Trophoblast cell (in vitro differentiated cells and primary cell): ENCODE data around the gene ERAP2. TPM values are rescaled to one million over a fixed set of nuclear protein-coding genes. Genes with fewer than 3 reads are reported as not detected.

ENCODE experiments used
- DNase-seq, 2 donors: peaks; one replicate each; pipeline ENCODE4 v3.0.0-alpha.2; 2016
- H2AFZ ChIP-seq: 2 replicates; pipeline ENCODE4 v1.6.1; 2013; ENCODE audit warnings: low read length, moderate library complexity, mild to moderate bottlenecking; ENCODE audit not compliant: insufficient read depth, poor library complexity
- H2AK5ac ChIP-seq: 2 replicates; pipeline ENCODE4 v1.6.1; 2013; ENCODE audit warnings: mild to moderate bottlenecking, low read length
- H2BK120ac ChIP-seq: 2 replicates; pipeline ENCODE4 v1.6.1; 2013; ENCODE audit warnings: low read length, mild to moderate bottlenecking, moderate library complexity; ENCODE audit not compliant: insufficient read depth, poor library complexity
- H2BK12ac ChIP-seq: 2 replicates; pipeline ENCODE4 v1.6.1; 2013; ENCODE audit warnings: mild to moderate bottlenecking, low read length, moderate library complexity
- H2BK5ac ChIP-seq: 2 replicates; pipeline ENCODE4 v1.6.1; 2013; ENCODE audit warnings: low read length, low read depth, moderate library complexity, mild to moderate bottlenecking; ENCODE audit not compliant: poor library complexity
- H3K14ac ChIP-seq: 2 replicates; pipeline ENCODE4 v1.6.1; 2013; ENCODE audit warnings: mild to moderate bottlenecking, low read length
- H3K18ac ChIP-seq: 2 replicates; pipeline ENCODE4 v1.6.1; 2013; ENCODE audit warnings: mild to moderate bottlenecking, low read length
- H3K23ac ChIP-seq: 2 replicates; pipeline ENCODE4 v1.6.1; 2013; ENCODE audit warnings: low read length
- H3K27ac ChIP-seq: 2 replicates; pipeline ENCODE4 v1.5.1; 2013; ENCODE audit warnings: low read depth, mild to moderate bottlenecking, inconsistent platforms, low read length, moderate library complexity
- H3K27me3 ChIP-seq: 2 replicates; pipeline ENCODE4 v1.6.1; 2013; ENCODE audit warnings: inconsistent platforms, mild to moderate bottlenecking, low read length, moderate library complexity; ENCODE audit not compliant: insufficient read depth
- H3K36me3 ChIP-seq, 2 experiments: 1 replicate in 1 of 2; 2 replicates in 1 of 2; pipeline ENCODE4 v1.6.1; 2013; ENCODE audit warnings: low read length in 2 of 2, mild to moderate bottlenecking in 2 of 2, moderate library complexity in 1 of 2; ENCODE audit not compliant: insufficient read depth in 2 of 2, control insufficient read depth in 1 of 2
- H3K4ac ChIP-seq: 2 replicates; pipeline ENCODE4 v1.6.1; 2013; ENCODE audit warnings: low read depth, mild to moderate bottlenecking, low read length, moderate library complexity
- H3K4me1 ChIP-seq, 2 experiments: 1 replicate in 1 of 2; 2 replicates in 1 of 2; pipeline ENCODE4 v1.6.1; 2013; ENCODE audit warnings: low read length in 2 of 2, mild to moderate bottlenecking in 2 of 2, moderate library complexity in 1 of 2; ENCODE audit not compliant: insufficient read depth in 2 of 2, control insufficient read depth in 1 of 2
- H3K4me2 ChIP-seq: 2 replicates; pipeline ENCODE4 v1.6.1; 2013; ENCODE audit warnings: inconsistent platforms, mild to moderate bottlenecking, low read length, moderate library complexity
- H3K4me3 ChIP-seq: 2 replicates; pipeline ENCODE4 v1.5.1; 2013; ENCODE audit warnings: mild to moderate bottlenecking, low read depth, low read length, inconsistent platforms
- H3K79me1 ChIP-seq: one replicate; pipeline ENCODE4 v1.6.1; 2013; ENCODE audit warnings: low read length
- H3K79me2 ChIP-seq: 2 replicates; pipeline ENCODE4 v1.6.1; 2013; ENCODE audit warnings: low read length, mild to moderate bottlenecking; ENCODE audit not compliant: control insufficient read depth, insufficient read depth, poor library complexity
- H3K9ac ChIP-seq: 2 replicates; pipeline ENCODE4 v1.6.1; 2013; ENCODE audit warnings: mild to moderate bottlenecking, low read length
- H3K9me3 ChIP-seq: 2 replicates; pipeline ENCODE4 v1.6.1; 2013; ENCODE audit warnings: low read depth, mild to moderate bottlenecking, control low read depth, inconsistent platforms, low read length; ENCODE audit not compliant: insufficient read depth
- H4K12ac ChIP-seq: 2 replicates; pipeline ENCODE4 v1.6.1; 2013; ENCODE audit warnings: low read depth, mild to moderate bottlenecking, low read length, moderate library complexity
- H4K8ac ChIP-seq: 2 replicates; pipeline ENCODE4 v1.6.1; 2013; ENCODE audit warnings: low read depth, mild to moderate bottlenecking, low read length, moderate library complexity
- H4K91ac ChIP-seq: one replicate; pipeline ENCODE4 v1.6.1; 2013; ENCODE audit warnings: low read depth, mild to moderate bottlenecking, low read length, moderate library complexity
- whole genome bisulfite sequencing: extraction: QIAGEN DNeasy Blood & Tissue Kit; methylation state at CpG from one replicate; pipeline ENCODE4 v1.1.7; 2013; ENCODE audit warnings: missing lambda C conversion rate; ENCODE audit not compliant: insufficient read length, insufficient coverage; ENCODE audit errors: extremely low coverage; 5-methylcytosine and 5-hydroxymethylcytosine counted together
- polyA plus RNA-seq: library from polyadenylated mRNA; stranded (reverse); fragments of 200-250 nt; gene quantifications from 2 replicates; pipeline ENCODE4 v1.2.3, GENCODE V29; 2013

ERAP2 gene, protein sequence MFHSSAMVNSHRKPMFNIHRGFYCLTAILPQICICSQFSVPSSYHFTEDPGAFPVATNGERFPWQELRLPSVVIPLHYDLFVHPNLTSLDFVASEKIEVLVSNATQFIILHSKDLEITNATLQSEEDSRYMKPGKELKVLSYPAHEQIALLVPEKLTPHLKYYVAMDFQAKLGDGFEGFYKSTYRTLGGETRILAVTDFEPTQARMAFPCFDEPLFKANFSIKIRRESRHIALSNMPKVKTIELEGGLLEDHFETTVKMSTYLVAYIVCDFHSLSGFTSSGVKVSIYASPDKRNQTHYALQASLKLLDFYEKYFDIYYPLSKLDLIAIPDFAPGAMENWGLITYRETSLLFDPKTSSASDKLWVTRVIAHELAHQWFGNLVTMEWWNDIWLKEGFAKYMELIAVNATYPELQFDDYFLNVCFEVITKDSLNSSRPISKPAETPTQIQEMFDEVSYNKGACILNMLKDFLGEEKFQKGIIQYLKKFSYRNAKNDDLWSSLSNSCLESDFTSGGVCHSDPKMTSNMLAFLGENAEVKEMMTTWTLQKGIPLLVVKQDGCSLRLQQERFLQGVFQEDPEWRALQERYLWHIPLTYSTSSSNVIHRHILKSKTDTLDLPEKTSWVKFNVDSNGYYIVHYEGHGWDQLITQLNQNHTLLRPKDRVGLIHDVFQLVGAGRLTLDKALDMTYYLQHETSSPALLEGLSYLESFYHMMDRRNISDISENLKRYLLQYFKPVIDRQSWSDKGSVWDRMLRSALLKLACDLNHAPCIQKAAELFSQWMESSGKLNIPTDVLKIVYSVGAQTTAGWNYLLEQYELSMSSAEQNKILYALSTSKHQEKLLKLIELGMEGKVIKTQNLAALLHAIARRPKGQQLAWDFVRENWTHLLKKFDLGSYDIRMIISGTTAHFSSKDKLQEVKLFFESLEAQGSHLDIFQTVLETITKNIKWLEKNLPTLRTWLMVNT
- 0.01 and 0.04 TPM in 2 replicates for polyA plus RNA-seq

DNA sequence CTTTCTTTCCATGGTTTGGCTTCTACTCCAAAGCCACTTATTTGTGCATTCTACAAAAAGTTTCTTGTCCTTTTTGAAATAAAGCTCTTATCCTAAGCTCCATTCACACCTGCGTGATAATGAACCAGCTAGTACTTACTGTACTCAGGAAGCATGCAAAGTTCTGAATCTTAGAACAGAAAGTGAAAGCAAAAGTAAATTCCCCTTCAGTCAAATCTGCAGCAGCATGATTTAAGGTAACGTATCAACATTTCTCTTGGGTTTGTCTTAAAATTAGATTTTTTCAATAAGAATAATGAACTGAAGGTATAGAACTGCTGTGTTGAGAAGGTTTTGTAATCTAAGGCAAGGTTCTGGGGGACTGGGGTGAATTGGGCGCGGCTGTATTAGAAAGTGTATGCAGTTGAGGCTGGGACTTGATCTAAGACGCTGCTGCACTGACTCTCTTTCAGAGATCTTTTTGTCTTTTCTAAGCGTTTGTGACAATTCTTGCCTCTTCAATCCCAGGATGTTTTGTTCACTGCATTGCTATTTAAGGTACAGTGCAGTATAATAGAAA, at the start of gene ERAP2:
Gene ERAP2 (plus strand): TSS at position 209 of the 559 bp plus-strand sequence. CDS start 3,186 bp downstream, outside the sequence.
- Histone ChIP-seq H3K18ac (no peak within 1 kb of the TSS), H3K23ac (no peak within 1 kb of the TSS), H3K36me3 (no peaks in the 10 kb centered on the region), H2BK5ac (no peak within 1 kb of the TSS), H3K79me2 (no peaks in the 10 kb centered on the region), H3K14ac (no peak within 1 kb of the TSS), H3K79me1 (no peaks in the 10 kb centered on the region), H3K4me2 (no peak within 1 kb of the TSS), H4K12ac (no peak within 1 kb of the TSS), H3K27ac (no peak within 1 kb of the TSS), H2AK5ac (no peak within 1 kb of the TSS), H2AFZ (no peak within 1 kb of the TSS), H3K9ac (no peak within 1 kb of the TSS), H3K4me3 (no peak within 1 kb of the TSS), H3K4me1 (no peaks in the 10 kb centered on the region), H3K4ac (no peak within 1 kb of the TSS), H3K27me3 (no peaks in the 10 kb centered on the region), H4K8ac (no peak within 1 kb of the TSS), H2BK12ac (no peak within 1 kb of the TSS), H2BK120ac (no peak within 1 kb of the TSS), H4K91ac (no peak within 1 kb of the TSS), H3K9me3 (no peaks in the 10 kb centered on the region)
- no CpG with 5 or more reads among the region's 6 CpGs for WGBS
- peak in 1 of 2 donors; percentile 60 for DNase-seq

DNA sequence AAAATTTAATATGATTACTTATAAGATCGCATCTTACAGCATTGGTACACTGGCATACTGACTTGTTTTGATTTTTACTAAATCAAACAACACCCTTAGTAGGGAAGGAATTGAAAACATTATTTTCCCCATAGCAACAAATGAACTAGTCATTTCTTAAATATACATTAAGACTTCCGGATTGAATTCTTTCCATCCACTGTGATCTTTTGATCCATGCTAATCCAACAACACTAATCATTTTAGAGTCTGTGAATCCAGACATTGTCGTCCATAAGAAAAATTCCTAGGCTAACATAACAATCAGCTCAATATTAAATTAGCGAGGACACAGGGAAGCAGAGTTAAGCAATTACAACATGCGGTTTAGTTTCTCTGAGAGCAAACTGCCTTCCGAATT, 47.0 kb upstream of the ERAP2 start:
- H3K36me3 ChIP-seq: no peaks in the 10 kb centered on the region
- H3K79me2 ChIP-seq: no peaks in the 10 kb centered on the region
- no peak overlapping the region for H2BK120ac ChIP-seq
- no peak overlapping the region for H2AK5ac ChIP-seq
- DNase-seq: no peak
- no peak overlapping the region for H3K23ac ChIP-seq
- H3K4me1 ChIP-seq: no peaks in the 10 kb centered on the region
- H4K12ac ChIP-seq: no peak overlapping the region
- H3K4ac ChIP-seq: no peak overlapping the region
- H3K18ac ChIP-seq: no peak overlapping the region
- H3K9ac ChIP-seq: no peak overlapping the region
- no peak overlapping the region for H2BK5ac ChIP-seq
- no peak overlapping the region for H4K8ac ChIP-seq
- H3K27me3 ChIP-seq: no peaks in the 10 kb centered on the region
- no peak overlapping the region for H3K14ac ChIP-seq
- no peaks in the 10 kb centered on the region for H3K79me1 ChIP-seq
- no CpG with 5 or more reads among the region's 6 CpGs for WGBS
- no peak overlapping the region for H3K4me3 ChIP-seq
- H3K9me3 ChIP-seq: no peaks in the 10 kb centered on the region
- no peak overlapping the region for H2BK12ac ChIP-seq
- no peak overlapping the region for H4K91ac ChIP-seq
- H3K4me2 ChIP-seq: no peak overlapping the region
- H3K27ac ChIP-seq: no peak overlapping the region
- no peak overlapping the region for H2AFZ ChIP-seq

GRCh38 chr5:96834016-96834415, 42.3 kb upstream of the ERAP2 start:
- Histone ChIP-seq H3K4me1 (no peaks in the 10 kb centered on the region), H3K27ac (no peak overlapping the region), H3K4me3 (no peak overlapping the region), H3K4ac (no peak overlapping the region), H3K27me3 (no peaks in the 10 kb centered on the region), H3K79me1 (no peaks in the 10 kb centered on the region), H2BK12ac (no peak overlapping the region), H3K18ac (no peak overlapping the region), H2BK120ac (no peak overlapping the region), H3K9ac (no peak overlapping the region), H3K9me3 (no peaks in the 10 kb centered on the region), H2AFZ (no peak overlapping the region), H3K4me2 (no peak overlapping the region), H4K8ac (no peak overlapping the region), H3K23ac (no peak overlapping the region), H4K12ac (no peak overlapping the region), H2AK5ac (no peak overlapping the region), H2BK5ac (no peak overlapping the region), H3K79me2 (no peaks in the 10 kb centered on the region), H3K36me3 (no peaks in the 10 kb centered on the region), H4K91ac (no peak overlapping the region), H3K14ac (no peak overlapping the region)
- DNase-seq: no peak
- no CpG with 5 or more reads among the region's 3 CpGs for WGBS

GRCh38 chr5:96835791-96836191, 40.5 kb upstream of the ERAP2 start:
- H4K8ac ChIP-seq: no peak overlapping the region
- H2AK5ac ChIP-seq: no peak overlapping the region
- H2BK12ac ChIP-seq: no peak overlapping the region
- no peaks in the 10 kb centered on the region for H3K36me3 ChIP-seq
- no peaks in the 10 kb centered on the region for H3K9me3 ChIP-seq
- no peak overlapping the region for H4K12ac ChIP-seq
- H3K4me3 ChIP-seq: no peak overlapping the region
- H2BK5ac ChIP-seq: no peak overlapping the region
- H3K14ac ChIP-seq: no peak overlapping the region
- peak in 1 of 2 donors; percentile 88 for DNase-seq
- H3K23ac ChIP-seq: no peak overlapping the region
- no peak overlapping the region for H3K4me2 ChIP-seq
- no peak overlapping the region for H4K91ac ChIP-seq
- no peak overlapping the region for H3K4ac ChIP-seq
- H3K27me3 ChIP-seq: no peaks in the 10 kb centered on the region
- H3K27ac ChIP-seq: no peak overlapping the region
- peaks cover 0 to 2% of the 10 kb centered on the region in 2 experiments for H3K4me1 ChIP-seq
- H2BK120ac ChIP-seq: no peak overlapping the region
- H3K9ac ChIP-seq: no peak overlapping the region
- no peaks in the 10 kb centered on the region for H3K79me1 ChIP-seq
- no peak overlapping the region for H3K18ac ChIP-seq
- no peaks in the 10 kb centered on the region for H3K79me2 ChIP-seq
- no CpG with 5 or more reads among the region's 2 CpGs for WGBS
- no peak overlapping the region for H2AFZ ChIP-seq
